ENCODE results near the gene TTC4. TPM values are rescaled to one million over a fixed set of nuclear protein-coding genes. Genes with fewer than 3 reads are reported as not detected.

Gene TTC4, protein sequence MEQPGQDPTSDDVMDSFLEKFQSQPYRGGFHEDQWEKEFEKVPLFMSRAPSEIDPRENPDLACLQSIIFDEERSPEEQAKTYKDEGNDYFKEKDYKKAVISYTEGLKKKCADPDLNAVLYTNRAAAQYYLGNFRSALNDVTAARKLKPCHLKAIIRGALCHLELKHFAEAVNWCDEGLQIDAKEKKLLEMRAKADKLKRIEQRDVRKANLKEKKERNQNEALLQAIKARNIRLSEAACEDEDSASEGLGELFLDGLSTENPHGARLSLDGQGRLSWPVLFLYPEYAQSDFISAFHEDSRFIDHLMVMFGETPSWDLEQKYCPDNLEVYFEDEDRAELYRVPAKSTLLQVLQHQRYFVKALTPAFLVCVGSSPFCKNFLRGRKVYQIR
- total RNA-seq = 10 to 100 TPM in 4 of 5 donors, 1 to 10 TPM in 1; 9.6 to 25.1 (median 22.2) TPM
- total RNA-seq (2013) = 19.4 TPM
- total RNA-seq = 0.84 to 6.7 (median 2.4) reads per million in 29 experiments

DNA sequence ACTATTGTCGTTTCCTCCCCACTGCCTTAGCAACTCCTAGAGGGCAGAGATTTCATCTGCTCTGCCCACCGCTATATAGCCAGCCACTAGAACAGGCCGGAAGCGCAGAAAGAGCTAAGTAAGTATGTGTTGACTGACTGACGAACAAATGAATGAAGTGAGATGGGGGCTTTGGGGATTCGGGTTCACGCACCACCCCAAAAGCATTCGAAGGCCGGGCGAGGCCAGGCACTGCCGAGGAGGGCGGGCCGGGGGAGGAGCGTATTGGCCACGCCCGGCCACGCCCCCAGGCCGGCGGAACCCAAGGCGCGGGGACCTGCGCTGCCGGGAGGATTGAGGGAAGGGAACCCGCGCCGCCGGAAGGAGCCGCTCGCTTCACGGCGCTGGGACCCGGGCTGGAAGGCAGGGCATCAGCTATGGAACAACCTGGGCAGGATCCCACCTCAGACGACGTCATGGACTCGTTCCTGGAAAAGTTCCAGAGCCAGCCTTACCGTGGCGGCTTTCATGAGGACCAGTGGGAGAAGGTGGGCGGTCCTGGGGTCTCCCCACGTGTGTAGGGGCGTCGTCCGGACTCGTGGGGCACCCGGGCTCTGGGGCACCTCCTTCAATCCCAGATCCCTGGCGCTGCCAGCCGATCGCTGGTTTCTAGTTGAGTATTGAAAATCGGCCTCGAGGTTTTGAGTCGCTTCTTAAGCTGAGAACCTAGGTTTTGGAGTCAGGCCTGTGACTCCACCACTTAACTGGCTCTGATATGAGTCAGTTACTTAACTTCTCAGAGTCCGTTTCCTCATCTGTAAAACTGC lies at the start of gene TTC4:
Gene TTC4 (plus strand): TSS at position 369 of the 806 bp plus-strand sequence. CDS start 48 bp downstream, at position 417.
- H3K4me1 Mint-ChIP-seq = peaks cover 30 to 35% (median 34%) of the 10 kb centered on the region in 3 donors
- H3K36me3 ChIP-seq (ENCODE audit: control insufficient read depth in 2 of 2, extremely low read depth in 1 of 2, insufficient read depth in 1 of 2, low read length in 1 of 2) = peaks cover 2 to 28% of the 10 kb centered on the region in 2 donors
- peak within 1 kb of the TSS; percentile 75 to 93 for H3K27ac Mint-ChIP-seq
- H3K36me3 Mint-ChIP-seq = peaks cover 18% of the 10 kb centered on the region
- H3K4me3 Mint-ChIP-seq = peak within 1 kb of the TSS; percentile 85 to 89 (median 88)
- peak within 1 kb of the TSS; percentile 55 for H3K27ac ChIP-seq (ENCODE audit: low read length)
- peaks cover 0 to 4% of the 10 kb centered on the region in 2 experiments for H3K27me3 ChIP-seq (replicated peaks in 1 of 2; ENCODE audit: control insufficient read depth in 2 of 2, extremely low read depth in 1 of 2, insufficient read depth in 2 of 2, low read length in 1 of 2)
- ChIA-PET CTCF (interaction anchor here (0.6 to 2.0 kb wide), 5 partner anchors 8 to 788 kb away, joined by 3 to 9 read pairs (median 3); partner anchors contain the start of gene TTC22 (in 2 of the 2)), POLR2A (interaction anchor here in 1 of 2 donors (1.1 kb wide), 1 partner anchor 9 kb away, joined by 3 read pairs; no protein-coding TSS in a partner anchor)
- under 1% methylated on average over 48 of the region's 51 CpGs for whole genome bisulfite sequencing (ENCODE audit: insufficient coverage)
- H3K9me3 Mint-ChIP-seq = no peaks in the 10 kb centered on the region
- peak; percentile 61 to 91 (median 77) for DNase-seq
- H3K4me1 ChIP-seq (ENCODE audit: control insufficient read depth in 1 of 2, extremely low read depth in 1 of 2, insufficient read depth in 2 of 2, low read length in 2 of 2) = peaks cover 8 to 14% of the 10 kb centered on the region in 2 experiments
- peak within 1 kb of the TSS; percentile 75 to 97 for H3K4me3 ChIP-seq (ENCODE audit: control insufficient read depth in 1 of 2, extremely low read depth in 1 of 2, low read length in 1 of 2)
- H3K27me3 Mint-ChIP-seq = no peaks in the 10 kb centered on the region
- ATAC-seq (replicated peaks in 1 of 4) = peak; percentile 98
- no peaks in the 10 kb centered on the region for H3K9me3 ChIP-seq

DNA sequence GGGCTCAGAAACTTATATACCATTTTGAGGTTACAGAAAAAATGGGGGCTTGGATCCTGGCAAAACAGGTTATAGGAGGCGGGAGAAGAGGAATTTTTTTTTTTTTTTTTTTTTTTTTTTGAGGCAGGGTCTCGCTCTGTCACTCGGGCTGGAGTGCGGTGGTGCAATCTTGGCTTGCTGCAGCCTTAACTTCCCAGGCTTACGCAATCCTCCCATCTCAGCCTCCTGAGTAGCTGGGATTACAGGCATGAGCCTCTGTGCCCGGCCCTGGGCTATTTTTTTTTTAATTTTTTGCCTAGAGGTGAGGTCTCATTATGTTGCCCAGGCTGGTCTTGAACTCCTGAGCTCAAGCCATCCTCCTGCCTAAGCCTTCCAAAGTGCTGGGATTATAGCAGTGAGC lies 49.3 kb upstream of the TTC4 start:
- POLR2A ChIA-PET = no interaction called here
- Histone ChIP-seq H3K36me3 (ENCODE audit: control insufficient read depth in 2 of 2, extremely low read depth in 1 of 2, insufficient read depth in 1 of 2, low read length in 1 of 2) (no peaks in the 10 kb centered on the region), H3K9me3 (no peaks in the 10 kb centered on the region), H3K27me3 (replicated peaks in 1 of 2; ENCODE audit: control insufficient read depth in 2 of 2, extremely low read depth in 1 of 2, insufficient read depth in 2 of 2, low read length in 1 of 2) (peaks cover 0 to 5% of the 10 kb centered on the region in 2 experiments), H3K27ac (ENCODE audit: low read length) (no peak overlapping the region), H3K4me3 (ENCODE audit: control insufficient read depth in 1 of 2, extremely low read depth in 1 of 2, low read length in 1 of 2) (no peak overlapping the region), H3K4me1 (ENCODE audit: control insufficient read depth in 1 of 2, extremely low read depth in 1 of 2, insufficient read depth in 2 of 2, low read length in 2 of 2) (no peaks in the 10 kb centered on the region)
- CTCF ChIA-PET = interaction anchor here in 1 of 2 donors (0.7 kb wide), 1 partner anchor 368 kb away, joined by 6 read pairs; no protein-coding TSS in a partner anchor
- Mint-ChIP-seq H3K4me3 (no peak overlapping the region), H3K9me3 (no peaks in the 10 kb centered on the region), H3K36me3 (no peaks in the 10 kb centered on the region), H3K4me1 (no peaks in the 10 kb centered on the region), H3K27ac (no peak overlapping the region), H3K27me3 (peaks cover 0 to 4% of the 10 kb centered on the region in 2 donors)
- DNase-seq (no peak), ATAC-seq (replicated peaks in 1 of 4) (no peak)
- 100% methylated on average over 1 of the region's 6 CpGs for WGBS (ENCODE audit: insufficient coverage)

DNA sequence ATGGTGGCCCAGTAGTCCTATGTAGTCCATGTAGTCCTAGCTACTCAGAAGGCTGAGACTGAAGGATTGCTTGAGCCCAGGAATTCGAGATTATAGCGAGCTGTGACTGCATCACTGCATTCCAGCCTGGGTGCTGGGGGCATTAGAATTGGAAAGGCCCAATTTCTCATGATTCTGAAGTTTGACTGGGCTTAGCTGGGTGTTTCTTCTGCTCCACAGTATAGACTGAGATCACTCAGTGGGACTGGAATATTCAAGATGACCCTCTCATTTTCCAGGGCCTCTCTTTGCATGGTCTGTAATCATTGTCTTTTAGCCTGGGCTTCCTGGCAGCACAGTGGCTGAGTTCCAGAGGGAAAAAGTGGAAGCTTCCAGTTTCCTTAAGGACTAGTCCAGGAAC lies 47.9 kb upstream of the TTC4 start:
- WGBS (ENCODE audit: insufficient coverage) = 67% methylated on average over 1 of the region's 2 CpGs
- Mint-ChIP-seq H3K4me1 (peaks cover 0 to 6% (median 6%) of the 10 kb centered on the region in 3 donors), H3K27ac (no peak overlapping the region), H3K4me3 (no peak overlapping the region), H3K9me3 (no peaks in the 10 kb centered on the region), H3K27me3 (peaks cover 0 to 4% of the 10 kb centered on the region in 2 donors), H3K36me3 (no peaks in the 10 kb centered on the region)
- H3K36me3 ChIP-seq (ENCODE audit: control insufficient read depth in 2 of 2, extremely low read depth in 1 of 2, insufficient read depth in 1 of 2, low read length in 1 of 2) = no peaks in the 10 kb centered on the region
- no peak overlapping the region for H3K27ac ChIP-seq (ENCODE audit: low read length)
- no peaks in the 10 kb centered on the region for H3K9me3 ChIP-seq
- H3K27me3 ChIP-seq (replicated peaks in 1 of 2; ENCODE audit: control insufficient read depth in 2 of 2, extremely low read depth in 1 of 2, insufficient read depth in 2 of 2, low read length in 1 of 2) = peaks cover 0 to 7% of the 10 kb centered on the region in 2 experiments
- POLR2A ChIA-PET = no interaction called here
- no peak overlapping the region for H3K4me3 ChIP-seq (ENCODE audit: control insufficient read depth in 1 of 2, extremely low read depth in 1 of 2, low read length in 1 of 2)
- DNase-seq (no peak), ATAC-seq (replicated peaks in 1 of 4) (no peak)
- peaks cover 0 to 4% of the 10 kb centered on the region in 2 experiments for H3K4me1 ChIP-seq (ENCODE audit: control insufficient read depth in 1 of 2, extremely low read depth in 1 of 2, insufficient read depth in 2 of 2, low read length in 2 of 2)
- CTCF ChIA-PET = interaction anchor here in 1 of 2 donors (0.5 kb wide), 1 partner anchor 603 kb away, joined by 4 read pairs; no protein-coding TSS in a partner anchor

GRCh38 chr1:54668567-54668966 lies 47.1 kb upstream of the TTC4 start:
- Histone ChIP-seq H3K4me3 (ENCODE audit: control insufficient read depth in 1 of 2, extremely low read depth in 1 of 2, low read length in 1 of 2) (no peak overlapping the region), H3K4me1 (ENCODE audit: control insufficient read depth in 1 of 2, extremely low read depth in 1 of 2, insufficient read depth in 2 of 2, low read length in 2 of 2) (peaks cover 0 to 4% of the 10 kb centered on the region in 2 experiments), H3K27ac (ENCODE audit: low read length) (no peak overlapping the region), H3K36me3 (ENCODE audit: control insufficient read depth in 2 of 2, extremely low read depth in 1 of 2, insufficient read depth in 1 of 2, low read length in 1 of 2) (no peaks in the 10 kb centered on the region), H3K9me3 (no peaks in the 10 kb centered on the region), H3K27me3 (replicated peaks in 1 of 2; ENCODE audit: control insufficient read depth in 2 of 2, extremely low read depth in 1 of 2, insufficient read depth in 2 of 2, low read length in 1 of 2) (peaks cover 0 to 7% of the 10 kb centered on the region in 2 experiments)
- Mint-ChIP-seq H3K9me3 (no peaks in the 10 kb centered on the region), H3K4me3 (no peak overlapping the region), H3K4me1 (peaks cover 0 to 6% (median 6%) of the 10 kb centered on the region in 3 donors), H3K36me3 (no peaks in the 10 kb centered on the region), H3K27ac (no peak overlapping the region), H3K27me3 (peaks cover 0 to 4% of the 10 kb centered on the region in 2 donors)
- no peak for DNase-seq
- 80% methylated on average over 1 of the region's 2 CpGs for WGBS (ENCODE audit: insufficient coverage)
- ATAC-seq (replicated peaks in 1 of 4) = no peak
- ChIA-PET CTCF (no interaction called here), POLR2A (no interaction called here)

DNA sequence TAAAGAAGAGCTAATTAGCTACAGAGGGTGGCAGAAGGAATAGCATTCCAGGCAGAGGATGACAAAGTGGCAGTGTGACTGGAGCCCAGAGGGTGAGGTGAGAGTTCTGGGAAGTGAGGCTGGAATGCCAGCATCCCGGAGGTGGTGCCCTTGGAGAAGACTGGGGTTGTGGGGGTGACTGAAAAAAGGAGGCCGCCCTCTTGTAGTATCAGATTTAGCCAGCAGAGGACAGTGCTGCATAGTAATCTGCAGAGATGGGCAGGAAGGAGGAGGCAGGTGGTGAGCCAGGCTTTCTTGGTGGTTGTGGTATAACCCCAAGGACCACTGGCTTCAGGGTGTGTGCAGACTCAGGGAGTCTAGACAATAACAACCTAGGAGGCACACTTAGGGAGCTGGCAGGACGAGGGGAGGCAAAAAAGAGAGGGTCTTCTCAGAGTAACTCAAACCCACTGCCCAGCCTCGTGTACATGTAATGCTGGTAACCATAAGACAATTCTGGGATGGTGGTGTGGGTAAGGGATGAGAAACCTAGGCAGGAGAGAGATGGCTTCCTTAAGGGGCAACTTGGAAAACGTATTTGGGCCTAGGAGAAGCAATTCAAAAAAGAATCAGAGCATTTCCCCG lies 43.6 kb upstream of the TTC4 start:
- DNase-seq = peak; percentile 13 to 76 (median 48)
- Histone ChIP-seq H3K36me3 (ENCODE audit: control insufficient read depth in 2 of 2, extremely low read depth in 1 of 2, insufficient read depth in 1 of 2, low read length in 1 of 2) (no peaks in the 10 kb centered on the region), H3K27ac (ENCODE audit: low read length) (no peak overlapping the region), H3K9me3 (no peaks in the 10 kb centered on the region), H3K27me3 (replicated peaks in 1 of 2; ENCODE audit: control insufficient read depth in 2 of 2, extremely low read depth in 1 of 2, insufficient read depth in 2 of 2, low read length in 1 of 2) (peaks cover 0 to 2% of the 10 kb centered on the region in 2 experiments), H3K4me1 (ENCODE audit: control insufficient read depth in 1 of 2, extremely low read depth in 1 of 2, insufficient read depth in 2 of 2, low read length in 2 of 2) (peaks cover 0 to 4% of the 10 kb centered on the region in 2 experiments), H3K4me3 (ENCODE audit: control insufficient read depth in 1 of 2, extremely low read depth in 1 of 2, low read length in 1 of 2) (no peak overlapping the region)
- Mint-ChIP-seq H3K27ac (peak overlapping the region; percentile 22 to 43), H3K9me3 (peaks cover 0 to 2% (median 0%) of the 10 kb centered on the region in 3 donors), H3K4me3 (no peak overlapping the region), H3K36me3 (no peaks in the 10 kb centered on the region), H3K4me1 (peaks cover 0 to 6% (median 6%) of the 10 kb centered on the region in 3 donors), H3K27me3 (no peaks in the 10 kb centered on the region)
- WGBS (ENCODE audit: insufficient coverage) = 36% methylated on average over 3 of the region's 6 CpGs
- CTCF ChIA-PET = interaction anchor here in 1 of 2 donors (1.3 kb wide), 1 partner anchor 129 kb away, joined by 6 read pairs; the partner anchor contains the start of gene TTC22
- POLR2A ChIA-PET = no interaction called here
- ATAC-seq (replicated peaks in 1 of 4) = peak; percentile 61 to 80 (median 76)

Data from T-cell (primary cell).